Transverse colon (tissue), 4 donors: ENCODE data around the gene FNDC3B. TPM values are rescaled to one million over a fixed set of nuclear protein-coding genes. Genes with fewer than 3 reads are reported as not detected.

Experiments used
- DNase-seq: peaks from one replicate; pipeline ENCODE4 v3.0.0-alpha.2; 2019
- H3K27ac ChIP-seq, 4 donors: fragments of 200-600 bp; sonication (generic); 2 replicates each; pipeline ENCODE4 v1.5.1; 2016 to 2018; ENCODE audit warnings: inconsistent platforms in 4 of 4
- H3K27me3 ChIP-seq: fragments of 200-600 bp; sonication (generic); 2 replicates; pipeline ENCODE4 v1.5.1; 2017; ENCODE audit warnings: inconsistent platforms
- H3K36me3 ChIP-seq, 4 donors: fragments of 200-600 bp; sonication (generic); 2 replicates each; pipeline ENCODE4 v1.5.1; 2017 to 2019; ENCODE audit warnings: inconsistent platforms in 4 of 4
- H3K4me1 ChIP-seq, 4 donors: fragments of 200-600 bp; sonication (generic); 2 replicates each; pipeline ENCODE4 v1.5.1; 2017 to 2020; ENCODE audit warnings: inconsistent platforms in 4 of 4
- H3K4me3 ChIP-seq, 4 donors: fragments of 200-600 bp; sonication (generic); 1 replicate in 1 of 4; 2 replicates in 3 of 4; pipeline versions ENCODE4 v1.5.1 to v1.6.1; 2017 to 2019; ENCODE audit warnings: inconsistent platforms in 4 of 4
- H3K9me3 ChIP-seq, 2 donors: fragments of 200-600 bp; sonication (generic); 2 replicates each; pipeline ENCODE4 v1.5.1; 2017 to 2019; ENCODE audit warnings: inconsistent platforms in 2 of 2
- EP300 ChIP-seq: sonication (generic); formaldehyde crosslinking; IDR thresholded peaks from one replicate; pipeline ENCODE4 v1.6.1; 2017; ENCODE audit warnings: antibody characterized with exemption, low read depth
- POLR2A ChIP-seq: fragments of 450-650 bp; IDR thresholded peaks from one replicate; pipeline ENCODE4 v1.6.1; 2016; ENCODE audit warnings: antibody characterized with exemption, mild to moderate bottlenecking, moderate library complexity
- POLR2AphosphoS5 ChIP-seq, 3 donors: sonication (generic); formaldehyde crosslinking; IDR thresholded peaks; one replicate each; pipeline ENCODE4 v1.6.1; 2016; ENCODE audit warnings: antibody characterized with exemption in 3 of 3
- WGBS, 2 donors: methylation state at CpG; one replicate each; pipeline ENCODE4 v1.1.5; 2018; ENCODE audit warnings: low coverage in 1 of 2; 5-methylcytosine and 5-hydroxymethylcytosine counted together
- in situ Hi-C, 4 donors: fragments of 200-750 bp; cut with MboI; loops; one replicate each; pipeline versions ENCODE4 v1.15.0 to v1.15.1; 2017; ENCODE audit warnings: low sequenced_read_pairs in 3 of 4, low pct_ligation_motif_present in 1 of 4, low pct_unique_long_range_greater_than_20kb in 1 of 4
- intact Hi-C: fragments of 100-400 bp; cut with DNase I; formaldehyde crosslinking; loops from one replicate; pipeline ENCODE4 v1.15.1; 2023; ENCODE audit warnings: low total_unique reads
- total RNA-seq, 4 donors: library from RNA; depleted of rRNA; stranded (reverse); fragments of >200 nt; gene quantifications; one replicate each; pipeline ENCODE4 v1.1.0, GENCODE V29; 2016
- TF ChIP-seq, protein P1 (sequence below), 5 experiments: fragments of 200-600 bp in 3 of 5; fragments of 450-650 bp in 2 of 5; sonication (generic) in 3 of 5; IDR thresholded peaks; 1 replicate in 2 of 5; 2 replicates in 3 of 5; pipeline ENCODE4 v1.5.1; 2016 to 2017; ENCODE audit warnings: antibody characterized with exemption in 5 of 5, inconsistent platforms in 3 of 5, mild to moderate bottlenecking in 2 of 5, moderate library complexity in 1 of 5

Gene FNDC3B
- total RNA-seq, 4 donors from 2014 or later: 28.5 to 85.7 (median 44.5) TPM

DNA sequence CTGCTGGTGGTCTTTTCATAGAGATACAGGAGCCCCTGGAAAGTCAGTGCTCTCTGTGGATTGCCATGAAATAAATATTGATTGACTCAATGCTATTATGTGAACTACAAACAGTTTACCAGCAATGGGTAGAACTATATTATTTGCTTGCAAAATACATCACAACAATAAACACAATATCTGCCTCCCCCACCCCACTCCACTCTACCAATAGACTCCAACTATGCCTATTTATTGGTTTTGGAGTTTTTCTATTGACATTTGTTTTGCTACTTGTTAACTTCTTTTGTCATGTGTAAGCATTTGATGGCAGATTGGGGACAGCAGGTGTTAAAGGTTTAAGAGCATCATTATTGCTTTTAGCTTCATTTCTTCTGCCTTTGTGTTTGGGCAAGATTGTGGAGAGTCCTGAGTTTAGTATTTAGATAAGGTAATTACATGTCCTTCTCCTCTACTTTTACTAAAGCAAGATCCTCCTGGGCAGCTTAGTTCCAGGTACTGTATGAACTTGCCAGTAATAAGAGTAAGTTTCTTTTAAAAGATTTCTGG lies 8.3 kb downstream of the FNDC3B start:
- Histone ChIP-seq H3K4me1 (peaks cover 4 to 35% (median 19%) of the 10 kb centered on the region in 4 donors), H3K4me3 (no peak overlapping the region), H3K27me3 (no peaks in the 10 kb centered on the region), H3K27ac (no peak overlapping the region), H3K36me3 (peaks cover 0 to 6% (median 0%) of the 10 kb centered on the region in 4 donors), H3K9me3 (no peaks in the 10 kb centered on the region)
- intact Hi-C loops (no loop called here), in situ Hi-C loops (loop anchor here in 3 of 4 donors (25.0 kb wide), 2 partner anchors 265 to 290 kb away; no protein-coding TSS in a partner anchor)
- DNase-seq: no peak
- TF ChIP-seq POLR2AphosphoS5 (IDR thresholded peaks at IDR 0.05): no peak
- no peak for TF ChIP-seq POLR2A
- TF ChIP-seq, protein P1, sequence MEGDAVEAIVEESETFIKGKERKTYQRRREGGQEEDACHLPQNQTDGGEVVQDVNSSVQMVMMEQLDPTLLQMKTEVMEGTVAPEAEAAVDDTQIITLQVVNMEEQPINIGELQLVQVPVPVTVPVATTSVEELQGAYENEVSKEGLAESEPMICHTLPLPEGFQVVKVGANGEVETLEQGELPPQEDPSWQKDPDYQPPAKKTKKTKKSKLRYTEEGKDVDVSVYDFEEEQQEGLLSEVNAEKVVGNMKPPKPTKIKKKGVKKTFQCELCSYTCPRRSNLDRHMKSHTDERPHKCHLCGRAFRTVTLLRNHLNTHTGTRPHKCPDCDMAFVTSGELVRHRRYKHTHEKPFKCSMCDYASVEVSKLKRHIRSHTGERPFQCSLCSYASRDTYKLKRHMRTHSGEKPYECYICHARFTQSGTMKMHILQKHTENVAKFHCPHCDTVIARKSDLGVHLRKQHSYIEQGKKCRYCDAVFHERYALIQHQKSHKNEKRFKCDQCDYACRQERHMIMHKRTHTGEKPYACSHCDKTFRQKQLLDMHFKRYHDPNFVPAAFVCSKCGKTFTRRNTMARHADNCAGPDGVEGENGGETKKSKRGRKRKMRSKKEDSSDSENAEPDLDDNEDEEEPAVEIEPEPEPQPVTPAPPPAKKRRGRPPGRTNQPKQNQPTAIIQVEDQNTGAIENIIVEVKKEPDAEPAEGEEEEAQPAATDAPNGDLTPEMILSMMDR (IDR thresholded peaks at IDR 0.05): no peak
- no peak for TF ChIP-seq EP300

DNA sequence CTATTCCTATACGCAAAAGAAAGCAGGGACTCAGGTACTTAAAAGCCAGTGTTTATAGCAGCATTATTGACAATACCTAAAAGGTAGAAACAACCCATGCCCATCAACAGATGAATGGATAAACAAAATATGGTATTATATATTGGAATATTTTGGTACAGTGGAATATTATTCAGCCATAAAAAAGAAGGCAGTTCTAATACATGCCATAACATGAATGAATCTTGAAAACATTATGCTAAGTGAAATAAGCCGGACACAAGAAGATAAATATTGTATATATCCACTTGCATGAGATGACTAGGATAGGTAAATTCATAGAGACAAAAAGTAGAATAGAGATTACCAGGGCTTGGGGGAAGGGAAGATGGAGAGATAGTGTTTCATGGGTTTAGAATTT lies 9.2 kb downstream of the FNDC3B start:
- 75 to 93% methylated on average over 2 of the region's 2 CpGs for WGBS, 2 donors
- Histone ChIP-seq H3K4me3 (no peak overlapping the region), H3K27ac (no peak overlapping the region), H3K4me1 (peaks cover 4 to 25% (median 11%) of the 10 kb centered on the region in 4 donors), H3K27me3 (no peaks in the 10 kb centered on the region), H3K9me3 (no peaks in the 10 kb centered on the region), H3K36me3 (peaks cover 0 to 6% (median 0%) of the 10 kb centered on the region in 4 donors)
- intact Hi-C loops (no loop called here), in situ Hi-C loops (loop anchor here in 3 of 4 donors (25.0 kb wide), 2 partner anchors 264 to 289 kb away; no protein-coding TSS in a partner anchor)
- no peak for DNase-seq
- TF ChIP-seq POLR2A: no peak
- TF ChIP-seq, protein P1 (IDR thresholded peaks at IDR 0.05): no peak
- no peak for TF ChIP-seq EP300
- TF ChIP-seq POLR2AphosphoS5 (IDR thresholded peaks at IDR 0.05): no peak

DNA sequence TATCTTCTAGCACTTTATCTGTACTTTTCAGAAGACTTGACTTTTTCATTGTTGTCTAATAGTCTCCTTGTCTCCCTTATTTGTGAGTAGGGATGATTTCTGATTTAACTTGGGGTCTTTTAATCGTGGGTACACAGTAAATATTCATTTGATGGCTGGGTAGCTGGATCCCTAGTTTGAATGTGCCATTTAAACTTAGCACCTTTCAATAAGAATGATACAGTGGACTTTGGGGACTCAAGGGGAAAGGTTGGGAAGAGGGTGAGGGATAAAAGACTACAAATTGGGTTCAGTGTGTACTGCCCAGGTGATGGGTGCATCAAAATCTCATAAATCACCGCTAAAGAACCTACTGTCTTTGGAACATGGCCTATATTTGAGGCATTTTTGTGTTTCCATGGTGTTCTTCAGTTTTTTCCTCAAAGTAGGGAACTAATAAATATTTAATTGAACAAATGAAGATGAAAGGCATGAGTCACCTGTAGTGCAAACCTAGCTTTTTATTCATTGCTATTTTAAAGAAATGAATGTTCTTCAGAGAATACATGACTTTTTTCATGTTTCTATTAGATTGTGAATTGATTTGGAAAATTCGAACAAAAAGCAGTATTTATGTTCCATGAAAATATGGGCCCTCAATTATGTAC lies 12.1 kb downstream of the FNDC3B start:
- intact Hi-C loops (no loop called here), in situ Hi-C loops (no loop called here)
- Histone ChIP-seq H3K36me3 (peaks cover 0 to 6% (median 0%) of the 10 kb centered on the region in 4 donors), H3K4me3 (no peak overlapping the region), H3K27ac (no peak overlapping the region), H3K4me1 (peaks cover 4 to 25% (median 12%) of the 10 kb centered on the region in 4 donors), H3K27me3 (no peaks in the 10 kb centered on the region), H3K9me3 (no peaks in the 10 kb centered on the region)
- no peak for DNase-seq
- TF ChIP-seq EP300 (no peak), POLR2AphosphoS5 (IDR thresholded peaks at IDR 0.05) (no peak), POLR2A (no peak)
- TF ChIP-seq, protein P1 (IDR thresholded peaks at IDR 0.05): no peak
- WGBS, 2 donors: 86 to 91% methylated on average over 3 of the region's 3 CpGs

DNA sequence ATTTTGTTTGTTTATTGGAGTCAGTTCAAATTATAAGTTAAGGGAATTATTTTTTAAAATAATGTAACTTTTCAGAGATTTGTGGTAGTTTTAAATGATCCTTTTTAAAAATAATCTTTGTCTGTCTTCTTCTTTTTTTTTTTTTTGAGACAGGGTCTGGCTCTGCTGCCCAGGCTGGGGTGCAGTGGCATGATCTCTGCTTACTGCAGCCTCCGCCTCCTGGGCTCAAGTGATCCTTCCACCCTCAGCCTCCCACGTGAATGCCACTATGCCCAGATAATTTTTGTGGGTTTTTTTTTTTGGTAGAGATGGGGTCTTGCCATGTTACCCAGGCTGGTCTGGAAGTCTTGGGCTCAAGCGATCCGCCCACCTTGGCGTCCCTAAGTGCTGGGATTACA lies 12.6 kb downstream of the FNDC3B start:
- peaks cover 3 to 25% (median 15%) of the 10 kb centered on the region in 4 donors for H3K4me1 ChIP-seq
- H3K27ac ChIP-seq: no peak overlapping the region
- H3K27me3 ChIP-seq: no peaks in the 10 kb centered on the region
- WGBS, 2 donors: 98 to 100% methylated on average over 5 of the region's 5 CpGs
- TF ChIP-seq POLR2A (no peak), EP300 (no peak), POLR2AphosphoS5 (IDR thresholded peaks at IDR 0.05) (no peak)
- TF ChIP-seq, protein P1 (IDR thresholded peaks at IDR 0.05): no peak
- H3K4me3 ChIP-seq: no peak overlapping the region
- DNase-seq: no peak
- in situ Hi-C loops: no loop called here
- intact Hi-C loops: no loop called here
- no peaks in the 10 kb centered on the region for H3K9me3 ChIP-seq
- H3K36me3 ChIP-seq: peaks cover 0 to 6% (median 0%) of the 10 kb centered on the region in 4 donors
